GM20000 (cell line): ENCODE results near the gene DDR1.
"Not testable (repeated sequence)": the region's sequence is repeated elsewhere in the genome, so short reads cannot be mapped to it uniquely, and the experiment has no call there.

Source experiments
- DNase-seq: peaks from one replicate; pipeline ENCODE4 v3.0.0; 2012; ENCODE audit warnings: low spot score
- TF ChIP-seq, protein P1 (sequence below): IDR thresholded peaks from 2 replicates; pipeline ENCODE4 v1.5.1; 2012; ENCODE audit warnings: mild to moderate bottlenecking, control low read depth; ENCODE audit errors: extremely low read depth, missing control alignments

The DDR1 gene

GRCh38 chr6:30922447-30922852, 38.1 kb downstream of the DDR1 start:
- TF ChIP-seq, protein P1, sequence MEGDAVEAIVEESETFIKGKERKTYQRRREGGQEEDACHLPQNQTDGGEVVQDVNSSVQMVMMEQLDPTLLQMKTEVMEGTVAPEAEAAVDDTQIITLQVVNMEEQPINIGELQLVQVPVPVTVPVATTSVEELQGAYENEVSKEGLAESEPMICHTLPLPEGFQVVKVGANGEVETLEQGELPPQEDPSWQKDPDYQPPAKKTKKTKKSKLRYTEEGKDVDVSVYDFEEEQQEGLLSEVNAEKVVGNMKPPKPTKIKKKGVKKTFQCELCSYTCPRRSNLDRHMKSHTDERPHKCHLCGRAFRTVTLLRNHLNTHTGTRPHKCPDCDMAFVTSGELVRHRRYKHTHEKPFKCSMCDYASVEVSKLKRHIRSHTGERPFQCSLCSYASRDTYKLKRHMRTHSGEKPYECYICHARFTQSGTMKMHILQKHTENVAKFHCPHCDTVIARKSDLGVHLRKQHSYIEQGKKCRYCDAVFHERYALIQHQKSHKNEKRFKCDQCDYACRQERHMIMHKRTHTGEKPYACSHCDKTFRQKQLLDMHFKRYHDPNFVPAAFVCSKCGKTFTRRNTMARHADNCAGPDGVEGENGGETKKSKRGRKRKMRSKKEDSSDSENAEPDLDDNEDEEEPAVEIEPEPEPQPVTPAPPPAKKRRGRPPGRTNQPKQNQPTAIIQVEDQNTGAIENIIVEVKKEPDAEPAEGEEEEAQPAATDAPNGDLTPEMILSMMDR, result no peak
- DNase-seq, result no peak

GRCh38 chr6:30924040-30924627, 39.8 kb downstream of the DDR1 start:
- not testable (repeated sequence) for DNase-seq

DNA sequence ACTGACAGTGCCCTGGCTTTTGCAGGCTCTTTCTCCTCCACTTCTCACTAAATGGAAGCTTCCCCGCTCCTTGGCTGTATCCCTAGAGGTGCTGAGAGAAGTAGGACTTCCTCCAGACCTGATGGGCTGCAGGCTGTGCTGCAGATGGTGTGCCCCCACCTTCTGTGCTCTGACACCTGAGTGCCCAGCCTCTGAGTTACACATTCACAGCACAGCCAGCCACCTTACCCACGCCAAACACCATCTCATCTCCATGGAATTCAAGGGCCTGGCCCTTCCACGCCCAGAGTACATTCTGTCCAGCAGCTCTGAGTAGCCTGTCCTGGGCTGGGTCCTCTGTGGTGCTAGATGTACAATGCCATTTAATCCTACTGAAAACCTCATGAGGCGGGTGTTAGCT, 42.3 kb downstream of the DDR1 start:
- TF ChIP-seq, protein P1, result no peak
- no peak for DNase-seq

DNA sequence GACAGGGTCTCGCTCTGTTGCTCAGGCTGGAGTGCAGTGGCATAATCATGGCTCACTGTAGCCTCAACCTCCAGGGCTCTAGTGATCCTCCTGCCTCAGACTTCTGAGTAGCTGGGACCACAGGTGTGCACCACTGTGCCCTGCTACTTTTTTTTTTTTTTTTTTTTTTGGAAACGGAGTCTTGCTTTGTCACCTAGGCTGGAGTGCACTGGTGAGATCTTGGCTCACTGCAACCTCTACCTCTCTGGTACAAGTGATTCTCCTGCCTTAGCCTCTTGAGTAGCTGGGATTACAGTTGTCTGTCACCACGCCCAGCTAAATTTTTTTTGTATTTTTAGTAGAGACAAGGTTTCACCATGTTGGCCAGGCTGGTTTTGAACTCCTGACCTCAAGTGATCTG, 42.8 kb downstream of the DDR1 start:
- not testable (repeated sequence) for DNase-seq

DNA sequence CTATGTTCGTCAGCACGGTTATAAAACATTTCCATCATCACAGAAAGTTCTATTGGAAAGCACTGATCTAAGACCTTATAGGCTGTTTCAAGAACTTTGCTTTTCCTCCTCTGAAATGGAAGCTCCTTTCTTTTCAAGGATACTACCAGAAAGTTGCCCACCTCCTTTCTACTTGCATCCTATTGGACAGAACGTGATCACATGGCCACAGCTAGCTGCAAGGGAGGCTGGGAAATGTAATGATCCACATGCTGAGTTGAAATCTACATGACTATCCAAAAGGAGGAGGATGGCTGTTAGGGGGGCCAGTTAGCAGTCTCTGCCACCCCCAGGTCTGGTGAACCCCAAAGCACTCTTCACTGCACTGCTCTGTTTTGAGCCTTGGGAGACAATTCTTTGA, 44.4 kb downstream of the DDR1 start:
- TF ChIP-seq, protein P1, result no peak

DNA sequence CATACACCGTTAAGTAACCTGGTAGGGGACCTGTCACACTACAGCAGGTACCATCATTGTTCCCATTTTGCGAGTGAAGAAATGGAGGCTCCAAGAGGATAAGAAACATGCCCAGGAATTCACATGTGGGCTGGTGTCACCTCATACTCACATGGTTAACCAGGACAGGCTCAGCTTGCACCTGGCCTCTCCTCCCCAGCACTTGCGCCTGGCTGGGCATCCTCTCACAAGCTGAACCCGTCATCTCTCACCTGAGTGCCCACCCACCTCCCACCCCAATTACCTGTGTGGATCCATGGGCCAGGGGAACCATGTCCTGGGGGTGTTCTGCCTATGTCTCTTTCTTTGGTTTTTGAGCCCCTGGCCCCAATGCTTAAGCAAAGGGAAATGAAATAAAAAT, 46.2 kb downstream of the DDR1 start:
- TF ChIP-seq, protein P1, result no peak
- no peak for DNase-seq

More for the DNA sequence above, 44.4 kb downstream of the DDR1 start:
- no peak for DNase-seq

- TF ChIP-seq, protein P1, result no peak
Observed at GRCh38 chr6:30931272-30931671, 47.0 kb downstream of the DDR1 start.

GRCh38 chr6:30931969-30932645, 47.8 kb downstream of the DDR1 start, which contains the start of gene SFTA2:
Gene SFTA2 (minus strand): TSS chr6:30932170. CDS start chr6:30932096, 74 bp downstream.
- TF ChIP-seq, protein P1, result no peak
- no peak for DNase-seq

More at GRCh38 chr6:30931272-30931671, 47.0 kb downstream of the DDR1 start:
- DNase-seq, result no peak
